SK-N-SH treated with all-trans-retinoic acid at 6 μM for 48 hours (cell line): ENCODE measurements around the gene ECD.

Experiments used
- ATAC-seq: fragments of 200-7000 bp; cut with Tn5 transposase; 3 replicates; pipeline ENCODE4 v1.9.1; 2020; ENCODE audit warnings: mild to moderate bottlenecking, moderate library complexity
- ARNTL ChIP-seq: fragments of 450-650 bp; formaldehyde crosslinking; IDR thresholded peaks from 2 replicates; pipeline ENCODE4 v1.5.0; 2020; ENCODE audit warnings: low read depth, mild to moderate bottlenecking, moderate library complexity, borderline replicate concordance
- BACH2 ChIP-seq: fragments of 250-450 bp; sonication (Bioruptor Pico); IDR thresholded peaks from 2 replicates; pipeline ENCODE4 v1.9.0; 2021; ENCODE audit warnings: mild to moderate bottlenecking, borderline replicate concordance
- CSDC2 ChIP-seq: fragments of 250-450 bp; sonication (Bioruptor Pico); IDR thresholded peaks from 2 replicates; pipeline ENCODE4 v1.5.0; 2020; ENCODE audit warnings: mild to moderate bottlenecking, moderate library complexity
- ESRRG ChIP-seq: fragments of 250-450 bp; sonication (Bioruptor Pico); IDR thresholded peaks from 2 replicates; pipeline ENCODE4 v1.6.1; 2021; ENCODE audit warnings: mild to moderate bottlenecking
- GLIS3 ChIP-seq: fragments of 250-450 bp; sonication (Bioruptor Pico); IDR thresholded peaks from 2 replicates; pipeline ENCODE4 v1.5.0; 2020; ENCODE audit warnings: mild to moderate bottlenecking, moderate library complexity
- OSR1 ChIP-seq: fragments of 250-450 bp; sonication (Bioruptor Pico); IDR thresholded peaks from 2 replicates; pipeline ENCODE4 v1.8.0; 2022; ENCODE audit warnings: moderate library complexity, mild to moderate bottlenecking, inconsistent platforms
- RARB ChIP-seq: fragments of 250-450 bp; sonication (Bioruptor Pico); IDR thresholded peaks from 2 replicates; pipeline ENCODE4 v1.8.0; 2021; ENCODE audit warnings: mild to moderate bottlenecking, moderate library complexity
- SNAI2 ChIP-seq: fragments of 250-450 bp; sonication (Bioruptor Pico); IDR thresholded peaks from 2 replicates; pipeline ENCODE4 v1.5.0; 2020; ENCODE audit warnings: mild to moderate bottlenecking, moderate library complexity
- TCF4 ChIP-seq: fragments of 250-450 bp; sonication (Bioruptor Pico); IDR thresholded peaks from 2 replicates; pipeline ENCODE4 v1.8.0; 2021; ENCODE audit warnings: mild to moderate bottlenecking, moderate library complexity, borderline replicate concordance
- TOX ChIP-seq: fragments of 250-450 bp; sonication (Bioruptor Pico); IDR thresholded peaks from 2 replicates; pipeline ENCODE4 v1.8.0; 2021; ENCODE audit warnings: mild to moderate bottlenecking, moderate library complexity, borderline replicate concordance
- ZC3H10 ChIP-seq: fragments of 250-450 bp; sonication (Bioruptor Pico); IDR thresholded peaks from 2 replicates; pipeline ENCODE4 v1.5.1; 2021; ENCODE audit warnings: mild to moderate bottlenecking, moderate library complexity
- ZFP30 ChIP-seq: fragments of 450-650 bp; formaldehyde crosslinking; IDR thresholded peaks from 2 replicates; pipeline ENCODE4 v1.5.0; 2022; ENCODE audit warnings: mild to moderate bottlenecking, moderate library complexity
- ZNF565 ChIP-seq: fragments of 450-650 bp; formaldehyde crosslinking; conservative IDR thresholded peaks from 2 replicates; pipeline ENCODE4 v1.5.0; 2020; ENCODE audit warnings: low read depth, mild to moderate bottlenecking, moderate library complexity
- ZNF70 ChIP-seq: fragments of 450-650 bp; formaldehyde crosslinking; IDR thresholded peaks from 2 replicates; pipeline ENCODE4 v1.5.0; 2020; ENCODE audit warnings: mild to moderate bottlenecking, moderate library complexity
- ZNF8 ChIP-seq: fragments of 450-650 bp; formaldehyde crosslinking; IDR thresholded peaks from 2 replicates; pipeline ENCODE4 v1.5.0; 2020; ENCODE audit warnings: mild to moderate bottlenecking, moderate library complexity
- TF ChIP-seq, protein P1 (sequence below): fragments of 250-450 bp; sonication (Bioruptor Pico); IDR thresholded peaks from 2 replicates; pipeline ENCODE4 v1.8.0; 2020; ENCODE audit warnings: mild to moderate bottlenecking, moderate library complexity, borderline replicate concordance
- TF ChIP-seq, protein P2 (sequence below): fragments of 250-450 bp; sonication (Bioruptor Pico); IDR thresholded peaks from 2 replicates; pipeline ENCODE4 v1.5.1; 2020; ENCODE audit warnings: low read depth, mild to moderate bottlenecking, moderate library complexity
- TF ChIP-seq, protein P3 (sequence below): fragments of 250-450 bp; sonication (Bioruptor Pico); IDR thresholded peaks from 2 replicates; pipeline ENCODE4 v1.5.0; 2020; ENCODE audit warnings: mild to moderate bottlenecking, moderate library complexity
- TF ChIP-seq, protein P4 (sequence below): fragments of 250-450 bp; sonication (Bioruptor Pico); IDR thresholded peaks from 2 replicates; pipeline ENCODE4 v1.8.0; 2021; ENCODE audit warnings: low read depth, mild to moderate bottlenecking, moderate library complexity, borderline replicate concordance
- TF ChIP-seq, protein P5 (sequence below): fragments of 250-450 bp; sonication (Bioruptor Pico); IDR thresholded peaks from 2 replicates; pipeline ENCODE4 v1.5.1; 2021; ENCODE audit warnings: mild to moderate bottlenecking, moderate library complexity

The ECD gene

GRCh38 chr10:73093922-73094850 lies 73.6 kb downstream of the ECD start:
- no peak for TF ChIP-seq ZC3H10 (CRISPR knock-in tag)
- TF ChIP-seq, protein P1, sequence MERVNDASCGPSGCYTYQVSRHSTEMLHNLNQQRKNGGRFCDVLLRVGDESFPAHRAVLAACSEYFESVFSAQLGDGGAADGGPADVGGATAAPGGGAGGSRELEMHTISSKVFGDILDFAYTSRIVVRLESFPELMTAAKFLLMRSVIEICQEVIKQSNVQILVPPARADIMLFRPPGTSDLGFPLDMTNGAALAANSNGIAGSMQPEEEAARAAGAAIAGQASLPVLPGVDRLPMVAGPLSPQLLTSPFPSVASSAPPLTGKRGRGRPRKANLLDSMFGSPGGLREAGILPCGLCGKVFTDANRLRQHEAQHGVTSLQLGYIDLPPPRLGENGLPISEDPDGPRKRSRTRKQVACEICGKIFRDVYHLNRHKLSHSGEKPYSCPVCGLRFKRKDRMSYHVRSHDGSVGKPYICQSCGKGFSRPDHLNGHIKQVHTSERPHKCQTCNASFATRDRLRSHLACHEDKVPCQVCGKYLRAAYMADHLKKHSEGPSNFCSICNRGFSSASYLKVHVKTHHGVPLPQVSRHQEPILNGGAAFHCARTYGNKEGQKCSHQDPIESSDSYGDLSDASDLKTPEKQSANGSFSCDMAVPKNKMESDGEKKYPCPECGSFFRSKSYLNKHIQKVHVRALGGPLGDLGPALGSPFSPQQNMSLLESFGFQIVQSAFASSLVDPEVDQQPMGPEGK (CRISPR knock-in tag) = no peak
- no peak for TF ChIP-seq OSR1 (CRISPR knock-in tag)
- no peak for TF ChIP-seq SNAI2
- TF ChIP-seq ZNF70 (CRISPR knock-in tag) = no peak
- TF ChIP-seq ESRRG (CRISPR knock-in tag) = no peak
- no peak for TF ChIP-seq RARB
- TF ChIP-seq ZNF8 (CRISPR knock-in tag) = no peak
- TF ChIP-seq, all 23 proteins: peak for 0
- no peak for ATAC-seq

- ATAC-seq = no peak
- no peak for TF ChIP-seq ARNTL (CRISPR knock-in tag)
- TF ChIP-seq SNAI2 = no peak
- no peak for TF ChIP-seq CSDC2 (CRISPR knock-in tag)
- TF ChIP-seq BACH2 (CRISPR knock-in tag) = no peak
These were observed 75.0 kb downstream of the ECD start for GRCh38 chr10:73092830-73093229.

DNA sequence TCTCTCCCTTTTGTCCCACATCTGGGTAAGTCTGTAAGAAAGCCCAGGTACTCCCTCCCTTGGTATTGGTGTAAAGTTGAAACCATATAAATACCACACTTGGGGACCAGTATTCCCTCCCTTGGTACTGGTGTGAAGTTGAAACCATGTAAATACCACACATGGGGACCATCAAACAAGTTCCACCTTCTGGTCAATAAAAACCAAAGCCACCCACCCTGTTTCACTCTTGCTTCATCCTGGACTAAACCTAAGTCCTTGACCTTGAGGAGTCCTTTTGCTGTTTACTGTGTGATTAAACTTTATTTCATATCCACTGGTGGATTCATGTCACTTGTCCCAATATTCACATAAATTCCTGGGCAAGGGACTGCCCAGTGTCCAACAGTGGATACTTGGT lies 79.5 kb downstream of the ECD start:
- ATAC-seq = no peak

GRCh38 chr10:73086816-73087215 lies 81.0 kb downstream of the ECD start:
- ATAC-seq = no peak
- TF ChIP-seq ZNF565 (CRISPR knock-in tag) (no peak), BACH2 (CRISPR knock-in tag) (no peak), TOX (CRISPR knock-in tag) (no peak), ARNTL (CRISPR knock-in tag) (no peak), GLIS3 (CRISPR knock-in tag) (no peak), ZC3H10 (CRISPR knock-in tag) (no peak)
- TF ChIP-seq, protein P2, sequence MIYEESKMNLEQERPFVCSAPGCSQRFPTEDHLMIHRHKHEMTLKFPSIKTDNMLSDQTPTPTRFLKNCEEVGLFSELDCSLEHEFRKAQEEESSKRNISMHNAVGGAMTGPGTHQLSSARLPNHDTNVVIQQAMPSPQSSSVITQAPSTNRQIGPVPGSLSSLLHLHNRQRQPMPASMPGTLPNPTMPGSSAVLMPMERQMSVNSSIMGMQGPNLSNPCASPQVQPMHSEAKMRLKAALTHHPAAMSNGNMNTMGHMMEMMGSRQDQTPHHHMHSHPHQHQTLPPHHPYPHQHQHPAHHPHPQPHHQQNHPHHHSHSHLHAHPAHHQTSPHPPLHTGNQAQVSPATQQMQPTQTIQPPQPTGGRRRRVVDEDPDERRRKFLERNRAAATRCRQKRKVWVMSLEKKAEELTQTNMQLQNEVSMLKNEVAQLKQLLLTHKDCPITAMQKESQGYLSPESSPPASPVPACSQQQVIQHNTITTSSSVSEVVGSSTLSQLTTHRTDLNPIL (CRISPR knock-in tag) = no peak
- TF ChIP-seq, protein P3, sequence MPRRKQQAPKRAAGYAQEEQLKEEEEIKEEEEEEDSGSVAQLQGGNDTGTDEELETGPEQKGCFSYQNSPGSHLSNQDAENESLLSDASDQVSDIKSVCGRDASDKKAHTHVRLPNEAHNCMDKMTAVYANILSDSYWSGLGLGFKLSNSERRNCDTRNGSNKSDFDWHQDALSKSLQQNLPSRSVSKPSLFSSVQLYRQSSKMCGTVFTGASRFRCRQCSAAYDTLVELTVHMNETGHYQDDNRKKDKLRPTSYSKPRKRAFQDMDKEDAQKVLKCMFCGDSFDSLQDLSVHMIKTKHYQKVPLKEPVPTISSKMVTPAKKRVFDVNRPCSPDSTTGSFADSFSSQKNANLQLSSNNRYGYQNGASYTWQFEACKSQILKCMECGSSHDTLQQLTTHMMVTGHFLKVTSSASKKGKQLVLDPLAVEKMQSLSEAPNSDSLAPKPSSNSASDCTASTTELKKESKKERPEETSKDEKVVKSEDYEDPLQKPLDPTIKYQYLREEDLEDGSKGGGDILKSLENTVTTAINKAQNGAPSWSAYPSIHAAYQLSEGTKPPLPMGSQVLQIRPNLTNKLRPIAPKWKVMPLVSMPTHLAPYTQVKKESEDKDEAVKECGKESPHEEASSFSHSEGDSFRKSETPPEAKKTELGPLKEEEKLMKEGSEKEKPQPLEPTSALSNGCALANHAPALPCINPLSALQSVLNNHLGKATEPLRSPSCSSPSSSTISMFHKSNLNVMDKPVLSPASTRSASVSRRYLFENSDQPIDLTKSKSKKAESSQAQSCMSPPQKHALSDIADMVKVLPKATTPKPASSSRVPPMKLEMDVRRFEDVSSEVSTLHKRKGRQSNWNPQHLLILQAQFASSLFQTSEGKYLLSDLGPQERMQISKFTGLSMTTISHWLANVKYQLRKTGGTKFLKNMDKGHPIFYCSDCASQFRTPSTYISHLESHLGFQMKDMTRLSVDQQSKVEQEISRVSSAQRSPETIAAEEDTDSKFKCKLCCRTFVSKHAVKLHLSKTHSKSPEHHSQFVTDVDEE (CRISPR knock-in tag) = no peak

More for the DNA sequence above, 79.5 kb downstream of the ECD start:
- TF ChIP-seq ESRRG (CRISPR knock-in tag) = no peak
- no peak for TF ChIP-seq RARB
- TF ChIP-seq, protein P4, sequence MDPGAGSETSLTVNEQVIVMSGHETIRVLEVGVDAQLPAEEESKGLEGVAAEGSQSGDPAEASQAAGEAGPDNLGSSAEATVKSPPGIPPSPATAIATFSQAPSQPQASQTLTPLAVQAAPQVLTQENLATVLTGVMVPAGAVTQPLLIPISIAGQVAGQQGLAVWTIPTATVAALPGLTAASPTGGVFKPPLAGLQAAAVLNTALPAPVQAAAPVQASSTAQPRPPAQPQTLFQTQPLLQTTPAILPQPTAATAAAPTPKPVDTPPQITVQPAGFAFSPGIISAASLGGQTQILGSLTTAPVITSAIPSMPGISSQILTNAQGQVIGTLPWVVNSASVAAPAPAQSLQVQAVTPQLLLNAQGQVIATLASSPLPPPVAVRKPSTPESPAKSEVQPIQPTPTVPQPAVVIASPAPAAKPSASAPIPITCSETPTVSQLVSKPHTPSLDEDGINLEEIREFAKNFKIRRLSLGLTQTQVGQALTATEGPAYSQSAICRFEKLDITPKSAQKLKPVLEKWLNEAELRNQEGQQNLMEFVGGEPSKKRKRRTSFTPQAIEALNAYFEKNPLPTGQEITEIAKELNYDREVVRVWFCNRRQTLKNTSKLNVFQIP (CRISPR knock-in tag) = no peak
- no peak for TF ChIP-seq CSDC2 (CRISPR knock-in tag)
- TF ChIP-seq, protein P5, sequence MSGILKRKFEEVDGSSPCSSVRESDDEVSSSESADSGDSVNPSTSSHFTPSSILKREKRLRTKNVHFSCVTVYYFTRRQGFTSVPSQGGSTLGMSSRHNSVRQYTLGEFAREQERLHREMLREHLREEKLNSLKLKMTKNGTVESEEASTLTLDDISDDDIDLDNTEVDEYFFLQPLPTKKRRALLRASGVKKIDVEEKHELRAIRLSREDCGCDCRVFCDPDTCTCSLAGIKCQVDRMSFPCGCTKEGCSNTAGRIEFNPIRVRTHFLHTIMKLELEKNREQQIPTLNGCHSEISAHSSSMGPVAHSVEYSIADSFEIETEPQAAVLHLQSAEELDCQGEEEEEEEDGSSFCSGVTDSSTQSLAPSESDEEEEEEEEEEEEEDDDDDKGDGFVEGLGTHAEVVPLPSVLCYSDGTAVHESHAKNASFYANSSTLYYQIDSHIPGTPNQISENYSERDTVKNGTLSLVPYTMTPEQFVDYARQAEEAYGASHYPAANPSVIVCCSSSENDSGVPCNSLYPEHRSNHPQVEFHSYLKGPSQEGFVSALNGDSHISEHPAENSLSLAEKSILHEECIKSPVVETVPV (CRISPR knock-in tag) = no peak
- TF ChIP-seq, protein P2 (CRISPR knock-in tag) = no peak
- TF ChIP-seq SNAI2 = no peak
- TF ChIP-seq TCF4 (CRISPR knock-in tag) = no peak
- TF ChIP-seq ZNF565 (CRISPR knock-in tag) = no peak
- TF ChIP-seq ZFP30 (CRISPR knock-in tag) = no peak
- TF ChIP-seq BACH2 (CRISPR knock-in tag) = no peak
- TF ChIP-seq ARNTL (CRISPR knock-in tag) = no peak
- no peak for TF ChIP-seq ZNF8 (CRISPR knock-in tag)
